Activated CD4-positive, CD25-positive, alpha-beta regulatory T cell treated with anti-CD3 and anti-CD28 coated beads, Interleukin-2, amount 50 U/mL, for 24 hours (primary cell): ENCODE measurements around the gene PRDM2.

Source experiments
- ATAC-seq, 2 donors: fragments of 150-1000 bp; cut with Tn5 transposase; one replicate each; pipeline ENCODE4 v1.10.0; 2021; ENCODE audit warnings: mild to moderate bottlenecking in 1 of 2, moderate library complexity in 1 of 2

PRDM2 gene

DNA sequence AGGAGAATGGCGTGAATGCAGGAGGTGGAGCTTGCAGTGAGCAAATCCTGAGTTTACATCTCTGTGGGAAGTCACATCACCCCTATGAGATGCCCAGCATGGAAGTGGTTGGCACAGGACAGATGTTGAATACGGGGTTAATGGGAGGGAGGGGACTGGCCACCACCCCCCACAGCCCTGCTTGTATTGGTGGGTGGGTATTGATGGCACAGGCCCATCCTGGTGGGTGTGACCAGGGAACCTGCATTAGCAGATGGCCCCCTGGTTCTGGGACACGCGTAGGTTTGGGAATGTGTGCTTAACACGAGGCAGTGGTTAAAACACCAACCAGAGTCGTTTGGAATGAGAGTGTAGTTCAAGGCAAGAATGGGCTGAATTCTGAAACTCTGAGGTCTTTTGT, 117.9 kb downstream of the PRDM2 start:
- no peak for ATAC-seq

GRCh38 chr1:13818926-13819325, 118.9 kb downstream of the PRDM2 start:
- no peak for ATAC-seq

DNA sequence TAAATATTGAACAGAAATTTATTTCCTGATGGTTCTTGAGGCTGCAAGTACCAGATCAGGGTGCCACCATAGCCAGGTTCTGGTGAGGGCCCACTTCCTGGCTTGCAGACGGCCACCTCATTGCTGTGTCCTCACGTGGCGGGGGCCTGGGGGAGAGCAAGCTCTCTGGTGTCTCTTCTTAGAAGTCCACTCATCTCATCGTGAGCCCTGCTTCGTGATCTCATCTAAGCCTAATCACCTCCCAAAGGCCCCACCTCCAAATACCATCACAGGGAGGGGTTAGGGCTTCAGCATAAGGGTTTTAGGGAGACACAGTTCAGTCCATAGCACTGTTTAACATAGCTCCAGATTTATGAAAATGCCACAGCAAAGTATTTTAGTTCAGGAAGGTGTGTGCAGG, 119.7 kb downstream of the PRDM2 start:
- ATAC-seq = no peak

- ATAC-seq = no peak
Observed at GRCh38 chr1:13820055-13820454, 120.1 kb downstream of the PRDM2 start.

GRCh38 chr1:13820456-13820855, 120.5 kb downstream of the PRDM2 start:
- no peak for ATAC-seq

DNA sequence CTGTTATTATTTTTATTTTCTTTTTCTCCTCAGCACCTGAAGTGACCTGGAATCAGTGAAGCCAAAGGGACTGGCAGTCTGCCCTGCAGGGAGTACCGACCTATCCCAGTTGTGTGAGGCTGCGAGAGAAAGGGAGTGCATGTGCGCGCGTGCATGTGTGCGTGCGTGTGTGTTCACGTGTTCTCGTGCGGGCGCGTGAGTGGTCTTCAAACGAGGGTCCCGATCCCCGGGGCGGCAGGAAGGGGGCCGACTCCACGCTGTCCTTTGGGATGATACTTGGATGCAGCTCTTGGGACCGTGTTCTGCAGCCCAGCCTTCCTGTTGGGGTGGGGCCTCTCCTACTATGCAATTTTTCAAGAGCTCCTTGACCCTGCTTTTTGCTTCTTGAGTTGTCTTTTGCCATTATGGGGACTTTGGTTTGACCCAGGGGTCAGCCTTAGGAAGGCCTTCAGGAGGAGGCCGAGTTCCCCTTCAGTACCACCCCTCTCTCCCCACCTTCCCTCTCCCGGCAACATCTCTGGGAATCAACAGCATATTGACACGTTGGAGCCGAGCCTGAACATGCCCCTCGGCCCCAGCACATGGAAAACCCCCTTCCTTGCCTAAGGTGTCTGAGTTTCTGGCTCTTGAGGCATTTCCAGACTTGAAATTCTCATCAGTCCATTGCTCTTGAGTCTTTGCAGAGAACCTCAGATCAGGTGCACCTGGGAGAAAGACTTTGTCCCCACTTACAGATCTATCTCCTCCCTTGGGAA, 123.3 kb downstream of the PRDM2 start:
- ATAC-seq = no peak

DNA sequence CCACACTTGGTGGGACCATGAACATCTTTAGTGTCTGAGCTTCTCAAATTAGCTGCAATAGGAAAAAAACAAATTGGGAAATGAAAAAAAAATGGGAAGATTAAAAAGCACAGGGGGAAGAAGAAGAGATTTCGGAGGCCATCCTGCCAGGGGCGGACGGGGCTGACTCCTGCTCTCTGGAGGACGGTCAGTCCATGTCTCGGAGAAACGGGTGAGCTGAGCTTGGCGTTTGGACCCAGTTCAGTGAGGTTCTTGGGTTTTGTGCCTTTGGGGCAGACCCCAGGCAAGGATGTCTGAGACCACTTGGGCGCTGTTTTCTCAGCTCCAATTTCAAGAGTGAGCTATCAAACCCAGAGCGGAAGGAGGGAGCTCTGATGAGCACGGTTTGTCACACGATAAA, 123.9 kb downstream of the PRDM2 start:
- no peak for ATAC-seq

- no peak for ATAC-seq
Observed at GRCh38 chr1:13824626-13825025, 124.6 kb downstream of the PRDM2 start.

GRCh38 chr1:13825033-13825432, 125.0 kb downstream of the PRDM2 start:
- no peak for ATAC-seq

DNA sequence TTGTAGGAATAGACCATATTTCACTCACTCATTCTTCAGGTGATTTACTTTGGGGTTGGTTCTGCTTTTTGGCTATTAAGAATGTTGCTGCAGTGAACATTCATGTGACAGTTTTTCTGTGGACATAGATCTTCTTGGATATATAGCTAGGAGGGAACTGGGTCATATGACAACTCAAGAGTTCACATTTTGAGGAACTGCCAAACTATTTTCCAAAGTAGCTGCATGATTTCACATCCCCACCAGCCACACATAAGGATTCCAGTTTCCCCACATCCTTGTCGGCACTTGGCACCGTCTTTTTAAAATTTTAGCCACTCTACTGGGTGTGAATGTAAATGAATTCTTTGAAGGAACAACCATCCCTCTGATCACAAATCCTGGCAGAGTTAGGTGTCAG, 126.0 kb downstream of the PRDM2 start:
- ATAC-seq = no peak

GRCh38 chr1:13826591-13826990, 126.6 kb downstream of the PRDM2 start:
- no peak for ATAC-seq

DNA sequence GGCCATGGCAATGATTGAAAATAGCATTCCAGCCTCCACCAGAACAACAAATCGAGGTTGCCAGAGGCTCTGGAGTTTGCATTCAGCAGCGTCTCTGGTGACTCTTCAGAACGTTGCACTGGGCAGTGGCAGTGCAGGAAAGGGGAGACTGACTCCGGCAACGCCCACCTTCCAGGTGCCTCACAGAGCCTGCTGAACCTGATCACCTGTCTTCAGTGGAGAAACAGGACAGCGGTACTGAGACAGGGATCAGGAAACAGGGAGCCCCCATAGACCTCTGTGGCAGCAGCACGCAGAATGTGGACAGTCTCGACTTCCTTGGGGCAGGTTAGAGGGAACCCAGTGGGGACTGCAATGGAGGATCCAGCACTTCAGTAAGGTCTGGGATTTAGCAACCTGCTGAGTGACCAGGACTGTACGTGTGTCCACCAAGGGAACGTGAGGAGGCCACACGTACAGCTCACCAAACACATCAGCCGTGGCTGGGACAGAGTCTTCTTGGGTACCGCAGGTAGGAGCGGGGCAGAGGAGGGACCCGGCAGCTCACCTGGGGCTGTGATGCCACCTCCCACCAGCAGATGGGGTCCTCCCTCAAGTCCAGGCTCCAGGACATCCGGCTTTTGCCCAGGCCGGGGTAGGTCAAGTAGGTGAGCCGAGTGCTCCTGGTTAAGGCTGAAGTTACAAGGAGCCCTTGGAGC, 128.6 kb downstream of the PRDM2 start:
- ATAC-seq = no peak

DNA sequence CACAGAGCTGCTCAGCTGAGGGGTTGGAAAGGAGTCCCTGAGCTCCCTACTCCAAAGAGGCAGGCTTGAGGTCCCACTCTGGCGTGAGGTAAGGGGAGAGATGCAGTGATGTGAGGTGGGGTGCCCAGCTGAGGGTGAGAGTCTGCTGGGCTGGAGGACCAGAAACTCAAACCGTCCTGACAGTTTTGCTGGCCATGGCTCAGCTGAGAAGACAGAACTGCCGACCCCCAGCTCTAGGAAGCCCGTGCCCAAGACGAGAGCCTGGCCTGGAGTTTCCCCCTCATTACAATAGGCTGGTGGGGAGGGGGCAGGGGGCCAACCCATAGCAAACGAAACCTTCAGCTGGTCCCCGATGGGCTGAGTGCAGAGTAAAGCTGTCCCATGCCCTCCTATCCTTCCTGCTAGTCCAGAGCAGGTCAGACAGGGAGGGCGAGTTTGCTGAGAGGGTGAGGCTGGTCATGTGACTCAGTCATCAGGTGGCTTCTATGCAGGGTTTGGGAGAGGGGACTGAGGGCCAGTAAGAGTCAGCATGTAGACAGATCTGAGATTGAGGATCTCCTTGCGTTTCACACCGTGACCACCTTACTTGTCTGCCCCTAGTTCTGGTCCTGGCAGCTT, 129.3 kb downstream of the PRDM2 start:
- ATAC-seq = no peak

DNA sequence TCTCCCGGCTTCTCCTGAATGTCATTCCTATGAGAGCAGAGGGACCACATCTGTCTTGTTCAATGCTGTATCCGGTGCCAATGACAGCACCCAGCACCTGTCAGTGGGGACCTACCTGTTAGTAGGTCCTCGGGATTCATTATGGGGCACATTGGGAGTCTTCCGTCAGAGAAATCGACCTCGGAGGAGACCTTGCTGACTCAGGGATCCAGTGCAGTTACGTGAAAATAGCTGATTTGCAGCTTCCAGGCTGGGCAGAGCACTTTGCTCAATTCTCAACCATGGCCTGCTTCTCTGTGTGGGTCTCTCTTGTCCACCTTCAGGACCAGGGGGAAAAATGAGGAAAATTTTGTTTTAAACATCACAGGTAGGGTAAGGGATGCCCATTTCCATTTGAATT, 130.2 kb downstream of the PRDM2 start:
- no peak for ATAC-seq

DNA sequence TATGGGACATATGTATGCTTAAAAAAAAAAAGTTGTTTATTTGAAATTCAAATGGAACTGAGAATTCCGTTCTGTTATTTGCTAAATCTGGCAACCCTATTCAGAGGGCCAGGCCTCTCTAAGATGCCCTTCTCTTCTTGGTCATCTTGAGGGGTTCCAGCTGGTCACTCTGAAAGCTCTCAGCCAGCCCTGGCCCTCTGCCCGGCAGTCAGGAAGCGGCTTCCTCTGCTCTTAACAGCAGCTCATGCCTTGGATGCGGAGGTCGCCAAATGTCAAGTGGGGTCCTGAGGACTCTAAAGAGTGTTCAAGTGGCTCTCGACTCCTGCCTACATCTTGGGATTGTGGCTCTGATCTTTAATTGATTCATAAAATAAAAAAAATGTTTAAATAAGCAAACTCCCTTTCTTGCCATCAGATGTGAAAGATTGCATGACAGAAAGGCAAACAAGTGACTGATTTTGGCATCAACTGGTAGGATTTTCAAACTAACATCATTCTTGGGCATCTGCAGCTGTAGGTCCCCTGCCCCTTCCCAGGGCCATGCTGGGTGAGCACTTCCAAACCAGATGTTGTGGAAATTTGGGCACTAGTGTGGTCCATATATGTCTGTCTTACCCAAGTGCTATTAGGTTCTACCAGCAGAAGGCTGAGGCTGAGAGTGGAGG, 130.8 kb downstream of the PRDM2 start:
- ATAC-seq = no peak

DNA sequence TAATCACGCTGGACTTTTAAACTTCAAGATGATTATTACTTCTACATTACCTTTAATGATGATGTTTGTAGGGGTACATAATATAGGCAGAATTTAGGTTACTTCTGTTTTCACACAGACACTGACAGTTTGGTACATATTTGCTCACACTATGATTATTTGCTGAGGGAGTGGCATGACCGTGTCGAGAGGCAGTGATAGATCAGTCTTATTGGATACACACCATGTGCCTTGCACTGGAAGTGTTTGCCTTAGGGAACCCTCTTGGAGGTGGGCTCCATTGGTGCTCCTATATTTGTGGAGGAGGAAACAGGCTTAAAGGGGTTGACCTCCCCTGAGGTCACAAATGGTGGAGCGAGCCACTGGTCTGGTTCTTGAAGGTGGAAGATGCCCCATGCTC, 132.1 kb downstream of the PRDM2 start:
- no peak for ATAC-seq

DNA sequence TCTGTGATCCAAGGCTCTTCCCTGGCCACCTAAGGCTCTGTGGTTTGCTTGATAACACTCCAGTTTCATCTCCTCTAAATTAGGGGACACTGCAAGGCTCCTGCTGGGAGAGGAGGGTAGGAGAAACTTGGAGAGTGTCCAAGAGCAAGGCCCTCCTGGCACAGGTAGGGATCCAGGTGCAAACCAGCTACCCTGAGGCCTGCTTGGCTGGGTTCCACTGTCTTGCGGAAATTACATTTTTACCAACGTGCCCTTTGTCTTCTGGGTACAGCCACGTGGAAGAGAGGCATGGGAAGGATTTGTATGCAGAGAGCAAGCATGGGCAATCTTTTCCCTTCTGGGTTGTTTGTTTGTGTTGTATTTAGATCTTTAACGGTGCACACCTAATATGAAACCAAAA, 132.5 kb downstream of the PRDM2 start:
- no peak for ATAC-seq

DNA sequence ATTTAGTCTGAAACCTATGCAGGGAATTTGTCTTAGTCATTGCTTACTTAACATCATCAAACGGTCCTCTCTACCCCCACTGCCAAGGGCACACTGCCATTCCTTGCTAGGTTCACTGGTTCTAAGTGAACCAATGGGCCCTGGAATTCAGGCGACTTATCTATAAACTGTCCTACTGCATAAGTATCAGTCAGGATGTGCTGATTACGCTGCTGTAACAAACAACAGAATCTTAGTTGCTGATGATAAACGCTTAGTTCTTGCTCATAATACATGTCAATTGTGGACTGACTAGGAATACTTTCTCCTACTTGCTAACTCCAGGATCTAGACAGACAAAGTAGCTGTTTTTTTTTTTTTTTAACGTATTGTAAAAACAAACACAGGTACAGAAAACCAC, 136.1 kb downstream of the PRDM2 start:
- no peak for ATAC-seq

GRCh38 chr1:13836631-13837030, 136.6 kb downstream of the PRDM2 start:
- no peak for ATAC-seq

DNA sequence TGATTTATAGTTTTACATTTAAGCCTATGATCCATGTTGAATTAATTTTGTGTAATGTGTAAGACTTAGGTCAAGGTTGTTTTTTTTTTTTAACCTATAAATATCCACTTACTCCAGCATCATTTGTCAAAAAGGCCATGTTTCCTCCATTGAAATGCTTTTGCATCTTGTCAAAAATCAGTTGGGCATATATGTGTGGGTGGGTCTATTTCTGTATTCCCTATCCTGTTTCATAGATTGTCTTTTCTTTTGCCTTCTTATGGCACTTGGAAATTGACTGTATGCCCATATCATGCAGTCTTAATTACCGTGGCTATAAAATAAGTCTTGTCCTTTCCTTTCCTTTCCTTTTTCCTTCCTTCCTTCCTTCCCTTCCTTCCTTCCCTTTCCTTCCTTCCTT, 138.2 kb downstream of the PRDM2 start:
- ATAC-seq = no peak

GRCh38 chr1:13842497-13842896, 142.5 kb downstream of the PRDM2 start:
- ATAC-seq = no peak

- no peak for ATAC-seq
Observed at GRCh38 chr1:13851726-13852125, 151.7 kb downstream of the PRDM2 start.

DNA sequence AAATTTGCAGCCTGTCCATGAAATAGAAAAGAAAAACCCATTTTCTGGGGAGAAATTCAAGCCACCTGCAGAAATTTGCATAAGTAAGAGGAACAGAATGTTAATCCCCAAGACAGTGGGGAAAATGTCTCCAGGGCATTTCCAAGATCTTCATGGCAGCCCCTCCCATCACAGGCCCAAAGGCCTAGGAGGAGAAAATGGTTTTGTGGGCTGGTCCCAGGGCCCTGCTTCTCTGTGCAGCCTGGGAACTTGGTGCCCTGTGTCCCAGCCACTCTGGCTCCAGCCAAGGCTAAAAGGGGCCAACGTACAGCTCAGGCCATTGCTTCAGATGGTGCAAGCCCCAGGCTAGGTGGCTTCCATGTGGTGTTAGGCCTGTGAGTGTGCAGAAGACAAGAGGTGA, 155.6 kb downstream of the PRDM2 start:
- no peak for ATAC-seq

- ATAC-seq = no peak
Observed at GRCh38 chr1:13860031-13860430, 160.0 kb downstream of the PRDM2 start.
